A549 (cell line): ENCODE results near the gene FER.

Experiments
- CTCF ChIP-seq: fragments of >200 bp; sonication (Bioruptor Twin); formaldehyde crosslinking; IDR thresholded peaks from 3 replicates; pipeline ENCODE4 v1.5.1; 2016
- ZFP36 ChIP-seq: fragments of 450-650 bp; IDR thresholded peaks from 2 replicates; pipeline ENCODE4 v1.6.1; 2014; ENCODE audit warnings: borderline replicate concordance; ENCODE audit not compliant: partially characterized antibody

GRCh38 chr5:109223531-109223930 lies 475.8 kb downstream of the FER start:
- TF ChIP-seq CTCF: no peak
- TF ChIP-seq ZFP36: no peak
